LNCAP (cell line): ENCODE measurements around the gene TASOR2.

Source experiments
- CTCF ChIP-seq: fragments of 450-650 bp; IDR thresholded peaks from 2 replicates; pipeline ENCODE4 v1.5.1; 2017; ENCODE audit warnings: mild to moderate bottlenecking

TASOR2 gene

GRCh38 chr10:5666841-5667630 is 17.6 kb upstream of the TASOR2 start:
- TF ChIP-seq CTCF, result no peak

- TF ChIP-seq CTCF, result no peak
Measured at GRCh38 chr10:5668429-5668828, 16.2 kb upstream of the TASOR2 start.

- TF ChIP-seq CTCF, result no peak
Measured at GRCh38 chr10:5669604-5670003, 15.0 kb upstream of the TASOR2 start.

GRCh38 chr10:5670662-5671375 is 13.8 kb upstream of the TASOR2 start:
- TF ChIP-seq CTCF, result no peak

GRCh38 chr10:5678397-5679036 is 6.1 kb upstream of the TASOR2 start:
- TF ChIP-seq CTCF, result no peak

GRCh38 chr10:5679037-5679435 is 5.6 kb upstream of the TASOR2 start:
- no peak for TF ChIP-seq CTCF

- TF ChIP-seq CTCF, result no peak
Measured at GRCh38 chr10:5679606-5680005, 5.0 kb upstream of the TASOR2 start.
